NOMO-1 treated with dmso at 0.1 percent for 144 hours (cell line): ENCODE results near the gene SGSH.

Experiments
- DNase-seq: peaks from one replicate; lab custom pipeline; 2025; ENCODE audit not compliant: unreplicated experiment; lab: John Stamatoyannopoulos, UW

Gene SGSH

DNA sequence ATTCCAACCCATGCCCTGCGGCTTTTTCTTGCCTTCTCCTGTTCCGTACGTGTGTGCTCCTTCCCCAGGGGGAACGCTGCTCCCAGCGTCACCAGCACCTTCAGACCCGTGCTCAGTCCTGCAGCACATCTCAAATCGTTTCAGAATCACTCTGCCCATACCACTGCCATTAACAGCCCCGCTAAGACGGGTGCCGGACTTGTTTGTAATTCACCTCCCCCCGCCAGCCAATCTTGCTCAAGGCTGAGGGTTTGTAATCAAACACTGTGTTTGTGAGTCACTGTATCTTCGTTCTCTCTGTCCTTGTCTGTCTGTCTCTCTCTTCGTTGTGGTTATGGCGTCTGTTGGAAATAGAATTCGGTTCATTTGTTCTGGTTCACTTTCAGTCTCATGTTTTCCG is 33.0 kb downstream of the SGSH start:
- DNase-seq = no peak

DNA sequence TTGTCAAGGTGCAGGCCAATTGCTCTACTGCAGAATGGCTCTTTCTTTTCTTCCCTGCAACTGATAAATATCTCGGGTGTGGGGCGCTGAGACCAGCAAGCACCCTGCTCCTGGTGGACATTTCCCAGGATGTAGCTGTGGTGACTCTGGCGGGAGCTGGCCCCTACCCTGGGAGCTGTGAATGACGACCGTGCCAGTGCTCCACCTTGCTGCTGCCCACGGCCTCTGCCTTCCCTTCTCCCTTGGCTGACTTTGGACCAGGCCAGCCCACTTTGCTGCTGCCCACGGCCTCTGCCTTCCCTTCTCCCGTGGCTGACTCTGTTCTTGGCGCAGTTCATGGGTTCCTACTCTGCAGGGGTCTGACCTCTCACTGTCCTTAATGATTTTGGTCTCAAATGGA is 34.2 kb downstream of the SGSH start:
- no peak for DNase-seq

DNA sequence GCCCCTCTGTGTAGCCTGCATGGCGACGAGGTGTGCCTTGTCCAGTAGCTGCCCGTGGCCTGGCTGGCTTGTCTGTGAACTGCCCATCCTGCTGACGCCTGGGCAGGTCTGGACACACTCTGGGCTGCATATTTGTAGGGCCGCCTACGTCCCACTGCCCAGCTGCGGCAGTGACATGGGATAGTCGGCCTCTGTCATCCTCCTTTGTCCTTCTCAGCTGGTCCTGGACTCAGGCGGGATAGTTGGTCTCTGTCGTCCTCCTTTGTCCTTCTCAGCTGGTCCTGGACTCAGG is 35.8 kb downstream of the SGSH start:
- DNase-seq = no peak

DNA sequence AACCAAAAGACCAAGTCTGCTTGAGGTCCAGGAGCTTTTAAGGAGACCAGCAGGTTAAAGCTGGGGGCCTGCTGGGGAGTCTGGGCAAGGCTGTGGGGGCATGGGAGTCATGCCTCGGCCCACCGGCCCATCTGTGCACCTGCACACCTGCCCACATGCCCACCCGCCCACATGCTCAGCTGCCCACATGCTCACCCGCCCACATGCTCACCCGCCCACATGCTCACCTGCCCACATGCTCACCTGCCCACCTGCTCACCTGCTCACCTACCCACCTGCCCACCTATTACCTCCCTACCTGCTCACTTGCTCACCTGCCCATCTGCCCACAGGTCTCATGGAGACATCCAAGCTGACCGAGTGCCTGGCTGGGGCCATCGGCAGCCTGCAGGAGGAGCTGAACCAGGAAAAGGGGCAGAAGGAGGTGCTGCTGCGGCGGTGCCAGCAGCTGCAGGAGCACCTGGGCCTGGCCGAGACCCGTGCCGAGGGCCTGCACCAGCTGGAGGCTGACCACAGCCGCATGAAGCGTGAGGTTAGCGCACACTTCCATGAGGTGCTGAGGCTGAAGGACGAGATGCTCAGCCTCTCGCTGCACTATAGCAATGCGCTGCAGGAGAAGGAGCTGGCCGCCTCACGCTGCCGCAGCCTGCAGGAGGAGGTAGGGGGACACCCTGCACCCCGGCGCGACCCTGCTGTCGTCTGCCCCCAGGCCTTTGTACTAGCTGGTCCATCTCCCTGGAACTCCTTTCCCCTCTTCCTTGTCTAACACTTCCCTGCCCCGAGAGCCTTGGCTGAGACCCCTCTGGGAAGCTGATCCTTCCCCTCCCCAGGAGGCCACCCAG is 36.3 kb downstream of the SGSH start:
- no peak for DNase-seq

DNA sequence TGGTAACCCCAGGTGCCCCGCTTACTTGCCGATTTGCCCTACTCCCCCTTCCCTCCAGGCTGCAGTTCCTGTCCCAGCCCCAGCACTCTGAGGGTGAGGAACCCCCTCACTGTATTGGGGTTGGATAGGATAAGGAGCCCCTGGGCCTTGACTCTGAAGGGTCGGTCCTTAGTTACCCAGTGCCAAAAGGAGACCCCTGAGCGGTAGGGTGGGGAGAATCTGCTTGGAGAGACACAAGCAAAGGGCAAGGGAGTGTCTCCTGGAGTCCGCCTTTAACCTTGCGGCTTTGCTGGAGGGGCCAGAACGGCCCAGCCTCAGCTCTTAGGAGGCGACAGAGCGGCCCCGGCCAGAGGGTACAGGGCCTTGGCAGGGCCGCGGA is 37.3 kb downstream of the SGSH start:
- no peak for DNase-seq

DNA sequence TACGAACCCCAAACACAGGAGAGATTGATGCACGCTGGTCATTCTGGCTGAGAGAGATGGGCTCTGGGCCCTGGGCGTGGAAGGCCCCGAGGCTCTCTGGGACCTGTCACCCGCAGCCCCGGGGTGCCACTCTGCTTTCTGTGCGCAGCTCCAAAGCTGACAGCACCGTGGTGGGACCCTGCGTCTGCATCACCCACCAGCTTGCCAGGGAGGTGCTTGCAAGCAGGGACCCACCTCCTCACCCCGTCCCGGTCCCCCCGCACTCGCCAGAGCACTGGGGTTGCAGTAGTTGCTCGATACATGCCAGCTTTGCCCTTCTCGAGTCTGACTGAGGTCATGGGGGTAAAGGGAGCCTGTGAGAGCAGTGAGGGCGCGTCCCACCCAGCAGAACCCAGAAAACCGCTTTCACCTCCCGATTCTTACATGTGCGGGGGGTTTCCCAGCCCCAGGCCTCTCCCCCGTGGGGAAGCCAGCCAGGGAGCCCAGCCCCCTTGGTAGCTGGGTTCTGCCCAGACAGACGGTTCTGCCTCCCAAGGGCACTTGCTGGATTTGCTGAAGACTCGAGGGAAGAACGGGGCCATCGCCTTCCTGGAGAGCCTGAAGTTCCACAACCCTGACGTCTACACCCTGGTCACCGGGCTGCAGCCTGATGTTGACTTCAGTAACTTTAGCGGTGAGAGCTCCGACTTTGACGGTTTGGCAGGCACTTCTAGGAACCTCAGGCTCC is 37.9 kb downstream of the SGSH start:
- DNase-seq = no peak

DNA sequence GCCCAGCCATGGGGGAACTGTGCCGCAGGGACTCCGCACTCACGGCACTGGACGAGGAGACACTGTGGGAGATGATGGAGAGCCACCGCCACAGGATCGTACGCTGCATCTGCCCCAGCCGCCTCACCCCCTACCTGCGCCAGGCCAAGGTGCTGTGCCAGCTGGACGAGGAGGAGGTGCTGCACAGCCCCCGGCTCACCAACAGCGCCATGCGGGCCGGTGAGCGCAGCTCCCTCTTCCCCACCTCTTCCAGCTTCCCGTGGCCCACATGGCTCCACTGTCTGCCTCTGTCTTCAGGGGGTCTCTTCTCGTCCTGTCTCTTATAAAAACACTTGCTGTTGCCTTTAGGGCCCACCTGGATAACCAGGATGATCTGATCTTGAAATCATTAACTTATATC is 38.7 kb downstream of the SGSH start:
- DNase-seq = no peak

DNA sequence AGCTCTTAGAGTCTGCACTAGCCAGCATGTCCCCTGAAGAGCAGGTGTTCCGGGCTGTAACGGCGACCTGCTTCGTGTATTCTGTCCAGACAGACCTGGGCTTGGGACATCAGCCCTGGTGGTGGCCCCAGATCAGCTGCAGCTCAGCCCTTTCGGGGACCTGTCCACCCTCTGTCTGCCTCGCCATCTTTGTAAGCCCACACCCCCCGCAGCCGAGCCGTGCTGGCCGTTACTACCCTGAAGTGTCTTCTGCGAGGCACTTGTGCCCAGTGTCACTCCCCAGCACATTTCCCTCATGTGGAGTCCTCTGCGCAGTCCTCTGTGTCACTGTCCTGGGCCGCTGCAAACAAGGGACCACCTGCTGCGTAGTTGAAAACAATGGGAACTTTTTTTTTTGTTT is 39.9 kb downstream of the SGSH start:
- DNase-seq = no peak

DNA sequence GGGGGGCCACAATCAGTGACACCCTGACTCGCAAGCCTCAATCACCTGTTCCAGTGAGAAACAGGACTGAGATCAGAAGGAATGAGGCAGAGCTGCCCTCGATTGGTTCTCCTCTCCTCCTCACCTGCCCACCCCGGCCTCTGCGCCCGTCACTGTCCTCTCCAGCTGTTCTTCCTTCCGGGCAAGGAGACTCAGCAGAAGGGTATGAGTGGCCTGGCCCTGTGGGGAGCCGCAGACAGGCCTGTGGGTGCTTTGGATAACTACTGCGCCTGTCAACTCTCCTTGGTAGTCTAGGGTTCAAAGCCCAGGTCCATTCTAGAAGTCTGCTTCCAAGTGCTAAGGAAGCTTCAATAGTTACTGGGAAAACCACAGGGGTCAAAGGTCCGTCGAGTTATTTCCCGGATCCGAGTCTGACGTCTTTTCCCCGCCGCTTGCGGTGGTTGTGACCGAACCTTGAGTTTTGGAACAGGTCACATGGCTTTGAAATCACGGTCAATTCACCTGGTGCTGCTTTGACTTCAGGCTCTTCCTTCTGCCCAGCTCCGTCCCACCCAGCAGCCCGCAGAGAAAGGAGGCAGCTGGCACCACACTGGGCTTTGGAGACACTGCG is 42.0 kb downstream of the SGSH start:
- DNase-seq = no peak

DNA sequence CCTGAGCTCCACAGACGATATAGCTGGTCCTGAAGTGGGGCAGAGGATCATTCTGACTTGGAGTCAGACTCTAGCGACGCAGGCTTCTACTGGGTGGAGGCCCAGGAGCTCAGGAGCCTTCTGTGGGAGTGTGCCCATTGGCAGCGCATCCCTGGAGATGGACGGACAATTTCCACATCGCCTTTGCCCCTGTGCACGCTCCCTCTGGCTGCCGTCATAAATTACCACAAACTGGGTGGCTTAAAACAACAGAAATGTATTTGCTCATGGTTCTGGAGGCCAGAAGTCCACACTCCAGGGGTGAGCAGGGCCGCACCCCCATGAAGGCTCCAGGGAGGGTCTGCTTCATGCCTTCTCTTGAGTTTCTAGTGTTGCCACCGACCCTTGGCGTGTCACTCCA is 43.4 kb downstream of the SGSH start:
- DNase-seq = no peak

DNA sequence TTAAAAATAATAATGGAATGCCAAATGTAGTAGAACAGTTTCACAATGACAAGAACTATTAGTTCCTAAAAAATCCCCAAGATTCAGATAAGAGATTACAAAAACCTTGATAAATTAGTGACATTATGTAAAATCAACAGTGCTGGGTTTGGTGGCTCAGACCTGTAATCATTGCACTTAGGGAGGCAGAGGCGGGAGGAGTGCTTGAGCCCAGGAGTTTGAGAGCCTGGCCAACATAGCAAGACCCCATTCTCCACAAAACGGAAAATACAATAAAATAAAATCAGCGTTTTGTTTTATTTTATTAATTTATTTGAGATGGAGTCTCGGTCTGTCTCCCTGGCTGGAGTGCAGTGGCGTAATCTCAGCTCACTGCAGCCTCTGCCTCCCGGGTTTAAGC is 46.2 kb downstream of the SGSH start:
- DNase-seq = no peak

DNA sequence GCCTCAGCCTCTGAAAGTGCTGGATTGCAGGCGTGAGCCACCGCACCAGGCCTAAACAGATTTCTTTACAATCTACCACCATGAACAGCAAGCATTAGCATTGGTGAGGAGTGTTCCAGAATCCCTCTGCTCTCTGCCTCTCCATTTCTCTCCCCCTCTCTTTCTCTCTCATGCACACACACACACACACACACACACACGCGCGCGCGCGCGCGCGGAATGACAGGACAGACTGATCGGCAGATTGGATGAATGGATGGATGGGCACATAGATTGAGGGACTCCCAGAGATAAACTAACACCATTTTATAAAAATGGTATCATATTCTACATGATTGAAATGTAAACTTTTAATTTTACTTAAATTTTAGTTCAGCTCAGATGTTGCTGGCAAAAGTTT is 47.0 kb downstream of the SGSH start:
- no peak for DNase-seq

DNA sequence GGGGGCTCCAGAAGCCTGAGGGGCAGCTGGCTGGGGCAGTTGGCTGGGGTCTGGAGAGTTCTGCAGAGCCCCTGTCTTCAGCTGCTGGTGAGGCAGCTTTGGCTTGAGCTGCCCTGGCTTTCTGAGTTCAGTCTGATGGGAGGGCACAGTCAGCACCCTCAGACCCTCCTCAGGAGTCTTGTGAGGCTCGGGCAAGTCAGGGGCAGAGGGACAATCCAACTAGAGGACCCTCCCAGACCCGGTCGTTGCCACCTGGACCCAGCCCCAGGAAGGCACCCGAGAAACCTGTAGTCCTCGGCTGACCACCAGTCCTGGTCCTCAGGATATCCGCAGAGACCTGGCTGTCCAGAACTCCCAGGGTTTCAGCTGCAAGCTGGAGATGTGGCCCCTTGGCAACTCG is 48.5 kb downstream of the SGSH start:
- no peak for DNase-seq

DNA sequence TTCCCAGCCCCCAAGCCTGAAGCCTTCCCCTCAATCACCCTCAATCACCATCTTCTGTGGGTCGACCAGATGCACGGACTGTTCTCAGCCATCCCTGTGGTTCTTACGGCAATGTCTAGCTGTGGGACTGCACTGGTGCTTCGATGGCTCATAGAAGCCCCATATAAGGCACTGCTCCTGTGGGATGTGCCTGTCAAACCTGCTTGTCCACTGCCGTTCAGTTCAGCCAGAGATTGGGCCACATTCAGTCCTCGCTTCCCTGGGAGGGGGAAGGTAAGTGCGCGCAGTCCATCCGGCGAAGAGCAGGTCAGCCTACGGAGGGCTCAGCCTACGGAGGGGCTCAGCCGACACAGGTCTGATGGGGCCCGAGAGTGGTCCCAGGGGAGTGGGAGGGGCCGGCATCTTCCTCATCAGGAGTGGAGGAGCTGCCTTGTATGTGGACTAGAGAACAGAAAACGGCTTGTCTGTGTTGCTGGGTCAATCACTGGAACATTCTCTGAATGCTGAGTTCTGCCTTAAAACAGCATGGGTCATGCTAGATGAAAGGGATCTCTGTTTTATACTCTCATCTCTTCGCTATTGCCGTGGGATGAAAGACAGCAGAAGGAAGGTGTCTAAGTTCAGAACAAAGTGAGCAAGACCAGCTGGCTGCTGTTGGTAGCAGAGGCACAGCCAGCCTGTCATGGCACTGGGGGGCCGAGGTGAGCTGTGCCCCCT is 50.2 kb downstream of the SGSH start, which contains the start of gene CARD14:
TSS of gene CARD14 (plus strand) at position 247 of the 717 bp plus-strand sequence. CDS start 11,409 bp downstream, outside the sequence.
- no peak for DNase-seq

DNA sequence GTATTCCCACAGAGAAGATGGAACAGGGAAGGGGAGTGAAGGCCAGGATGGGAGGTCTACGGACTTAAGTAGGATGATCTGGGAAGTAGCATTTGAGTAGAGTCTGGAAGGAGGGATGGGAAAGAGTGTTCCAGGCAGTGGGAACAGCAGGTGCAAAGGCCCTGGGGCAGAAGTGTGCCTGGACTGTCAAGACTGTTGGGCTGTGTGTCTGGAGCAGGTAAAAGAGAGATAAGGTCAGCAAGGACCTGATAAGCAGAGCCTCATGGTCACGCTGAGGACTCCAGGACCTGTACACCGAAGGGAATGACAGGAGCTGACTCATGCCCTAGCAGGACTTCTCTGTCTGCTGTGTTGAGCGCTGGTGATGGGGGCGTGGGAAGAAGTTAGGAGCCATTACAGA is 51.0 kb downstream of the SGSH start:
- no peak for DNase-seq

DNA sequence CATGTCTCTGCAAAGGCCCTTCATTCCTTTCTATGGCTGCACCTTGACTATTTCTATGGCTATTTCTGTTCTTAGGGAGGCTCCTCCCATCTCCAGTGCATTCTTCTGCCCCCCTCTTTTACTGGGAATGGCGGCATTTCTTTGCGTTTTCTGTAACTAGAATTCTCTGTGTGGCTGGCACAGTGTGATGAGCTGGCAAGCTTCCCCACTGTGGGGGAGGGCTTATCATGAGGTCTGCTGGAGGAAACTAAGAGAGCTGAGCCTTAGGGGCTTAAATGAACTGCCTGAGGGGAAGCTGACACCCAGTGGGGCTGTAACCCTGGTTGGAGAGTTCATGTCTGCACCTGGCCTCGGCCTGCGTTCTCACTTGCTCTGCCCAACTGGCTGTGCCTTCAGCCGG is 51.8 kb downstream of the SGSH start:
- no peak for DNase-seq

DNA sequence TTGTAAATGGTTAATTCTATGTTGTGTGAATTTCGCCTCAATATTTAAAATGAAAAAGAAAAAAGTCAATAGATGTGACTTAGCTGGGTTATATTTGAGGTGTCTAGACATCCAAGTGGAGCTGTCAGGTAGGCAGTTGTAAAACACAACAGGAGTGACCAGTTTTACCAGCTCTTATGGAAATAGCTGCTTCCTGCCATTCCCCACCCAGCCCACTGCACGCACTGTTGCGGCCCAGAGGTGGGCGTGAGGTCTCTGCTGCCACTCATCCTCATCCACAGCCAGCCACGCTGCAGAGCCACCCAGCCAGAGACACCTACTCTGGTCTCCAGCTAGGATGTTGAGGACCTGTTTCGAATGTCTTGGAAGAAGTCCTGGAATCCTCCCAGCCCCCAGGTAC is 53.7 kb downstream of the SGSH start:
- DNase-seq = no peak

DNA sequence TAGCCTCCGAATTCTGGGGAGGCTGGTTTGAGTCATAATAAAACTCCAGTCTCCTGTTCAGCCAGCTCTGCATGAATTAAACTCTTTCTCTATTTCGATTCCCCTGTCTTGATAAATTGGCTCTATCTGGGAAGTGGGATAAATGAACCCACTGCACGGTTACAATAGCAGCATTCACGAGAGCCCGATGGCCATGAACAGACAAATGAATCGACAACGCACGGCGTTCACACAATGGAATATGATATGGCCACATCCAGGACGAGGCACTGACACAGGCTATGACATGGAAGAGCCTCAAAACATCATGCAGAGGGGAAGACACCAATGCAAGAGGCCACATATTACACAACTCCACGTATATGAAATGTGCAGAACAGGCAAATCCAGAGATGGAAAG is 55.9 kb downstream of the SGSH start:
- DNase-seq = no peak

DNA sequence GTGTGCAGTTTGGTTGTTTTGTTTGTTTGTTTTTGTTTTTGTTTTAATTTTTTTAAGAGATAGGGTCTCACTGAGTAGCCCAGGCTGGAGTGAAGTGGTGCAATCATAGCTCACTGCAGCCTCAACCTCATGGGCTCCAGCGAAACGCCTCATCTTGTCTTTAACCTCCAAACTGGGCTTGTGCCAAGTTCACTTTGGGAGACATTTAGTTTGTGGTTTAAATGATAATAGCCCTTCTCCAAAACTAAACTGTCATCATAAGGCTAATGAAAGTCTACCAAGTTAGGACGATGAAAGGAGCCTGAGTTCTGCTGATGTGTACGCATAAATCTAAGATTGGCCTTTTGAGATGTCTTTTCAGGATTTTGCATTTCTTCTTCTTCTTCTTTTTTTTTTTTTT is 56.8 kb downstream of the SGSH start:
- peak; percentile 8 for DNase-seq

DNA sequence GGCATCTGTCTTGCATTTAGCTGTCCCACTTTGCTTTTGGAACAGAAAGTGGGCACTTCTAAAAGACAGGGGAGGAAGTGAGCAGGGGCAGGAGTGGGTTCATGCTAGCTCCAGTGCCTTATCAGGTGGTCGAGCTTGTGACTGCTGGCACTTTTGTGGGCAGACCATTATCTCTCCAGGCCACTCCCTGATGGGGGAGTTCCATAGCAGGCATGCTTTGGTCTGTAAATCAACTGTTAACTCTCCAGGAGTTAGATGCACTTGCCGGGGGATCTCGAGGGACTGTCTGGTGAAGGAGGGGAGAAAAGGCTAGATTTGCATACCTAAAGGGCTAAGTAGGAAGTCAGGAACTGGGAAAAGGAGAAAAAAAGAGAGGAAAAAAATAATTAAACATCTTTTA is 59.6 kb downstream of the SGSH start:
- no peak for DNase-seq
